Stimulated activated CD4-positive, alpha-beta T cell treated with anti-CD3 and anti-CD28 coated beads, Interleukin-12 subunit alpha, Interleukin-12 subunit beta, amount 100 ng/mL, for 48 hours (primary cell): ENCODE measurements around the gene POTEF.
"Not testable (repeated sequence)": the region's sequence is repeated elsewhere in the genome, so short reads cannot be mapped to it uniquely, and the experiment has no call there.

ENCODE experiments used
- DNase-seq, 3 donors: peaks; one replicate each; pipeline ENCODE4 v3.0.0-alpha.2; 2020; ENCODE audit warnings: low read depth in 2 of 3, low spot score in 1 of 3

The POTEF gene

DNA sequence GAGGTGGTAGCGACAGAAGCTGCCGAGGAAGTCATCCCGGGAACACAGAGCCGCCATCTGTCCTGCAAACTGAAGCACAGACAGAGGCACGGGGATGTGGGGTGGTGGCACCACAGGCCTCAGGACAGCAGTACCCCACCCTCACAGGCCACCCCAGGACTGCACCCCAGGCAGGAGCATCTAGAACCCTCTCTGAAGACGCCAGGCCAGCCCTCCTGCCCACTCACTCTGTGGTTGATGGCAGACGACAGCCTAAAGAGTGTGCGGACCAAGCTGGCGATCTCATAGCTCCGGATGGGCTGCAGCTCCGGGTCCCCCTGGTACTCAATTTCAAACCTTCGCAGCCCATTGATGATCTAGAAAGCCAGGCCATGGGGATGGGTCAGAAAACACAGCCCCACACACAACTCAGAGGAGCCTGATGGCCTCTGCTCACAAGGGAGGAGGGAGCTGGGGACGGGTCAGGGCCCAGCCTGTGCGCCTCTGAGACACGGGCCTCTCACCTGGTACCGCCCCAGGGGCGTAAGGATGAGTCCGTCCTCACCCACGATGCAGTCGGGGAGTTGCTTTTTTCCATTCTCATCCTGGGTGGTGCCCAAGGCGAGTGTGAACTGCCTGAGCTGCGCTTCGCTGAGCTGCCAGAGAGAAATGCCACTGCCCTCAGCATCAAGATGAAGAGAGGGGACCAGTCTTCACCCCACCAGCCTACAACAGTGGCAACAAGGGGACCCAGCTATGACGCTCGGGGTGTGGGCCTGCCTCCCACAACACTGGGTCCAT is 24.0 kb upstream of the POTEF start:
- DNase-seq: no peak

GRCh38 chr2:130152136-130152815 is 23.3 kb upstream of the POTEF start:
- not testable (repeated sequence) for DNase-seq

DNA sequence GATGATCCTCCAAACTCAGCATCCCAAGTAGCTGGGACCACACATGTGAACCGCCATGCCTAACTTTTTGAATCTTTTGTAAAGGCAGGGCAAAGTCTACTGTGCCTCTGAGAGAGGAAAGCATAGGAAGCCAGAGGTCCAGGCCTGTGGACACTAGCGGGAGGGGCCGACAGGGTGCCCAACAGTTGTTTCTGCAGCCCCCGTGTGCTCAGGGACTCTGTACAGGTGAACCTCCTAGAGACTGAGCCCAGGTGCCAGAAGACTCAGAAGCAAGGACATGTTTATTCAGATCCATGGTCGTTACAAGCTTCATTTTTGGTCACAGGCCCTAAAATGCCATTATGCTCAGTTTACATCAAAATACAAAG is 22.1 kb upstream of the POTEF start:
- DNase-seq: not testable (repeated sequence)

DNA sequence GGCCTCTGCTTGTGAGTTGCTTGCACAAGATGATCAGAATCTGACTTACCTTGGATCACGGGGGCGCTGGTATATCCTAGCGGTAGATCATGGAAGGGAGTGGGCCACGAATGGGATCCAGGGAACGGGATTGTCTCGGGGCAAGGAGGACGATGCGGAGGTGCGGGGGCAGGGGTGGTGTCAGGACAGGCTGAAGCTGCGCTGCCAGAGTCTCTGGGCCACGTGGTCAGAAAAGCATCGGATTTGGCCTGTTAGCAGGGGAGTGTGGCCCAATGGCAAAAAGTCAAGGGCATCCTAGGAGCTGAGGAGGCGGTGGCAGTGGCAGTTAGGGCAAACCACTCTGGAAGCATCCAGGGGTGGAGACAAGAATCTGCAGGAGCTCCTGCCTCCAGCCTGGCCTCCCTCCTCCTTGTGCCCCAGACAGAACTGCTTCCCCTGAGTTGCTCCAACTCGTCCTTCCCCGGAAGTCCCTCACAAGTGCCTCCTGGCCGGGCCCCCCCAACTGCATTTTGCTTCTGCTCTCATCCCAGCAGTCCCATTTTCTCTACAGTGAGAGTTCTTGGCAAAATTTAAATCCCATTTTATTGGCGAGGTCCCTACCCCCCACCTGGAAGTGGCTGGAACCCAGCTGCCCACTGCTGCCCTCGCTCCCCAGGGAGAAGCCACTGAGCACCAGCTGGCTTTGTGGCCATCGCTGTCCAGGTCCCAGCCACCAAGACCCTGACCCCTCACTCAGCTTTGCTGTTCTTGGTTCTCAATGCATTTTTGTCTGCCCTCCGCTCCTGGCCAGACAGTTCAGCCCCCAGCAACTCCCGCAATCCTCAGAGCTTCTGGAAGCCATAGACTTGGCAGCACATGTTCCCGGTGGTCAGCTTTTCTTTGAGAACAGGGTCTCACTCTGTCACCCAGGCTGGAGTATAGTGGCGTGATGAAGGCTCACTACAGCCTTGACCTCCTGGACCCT is 21.4 kb upstream of the POTEF start:
- DNase-seq: no peak

GRCh38 chr2:130148515-130148914 is 19.5 kb upstream of the POTEF start:
- not testable (repeated sequence) for DNase-seq

DNA sequence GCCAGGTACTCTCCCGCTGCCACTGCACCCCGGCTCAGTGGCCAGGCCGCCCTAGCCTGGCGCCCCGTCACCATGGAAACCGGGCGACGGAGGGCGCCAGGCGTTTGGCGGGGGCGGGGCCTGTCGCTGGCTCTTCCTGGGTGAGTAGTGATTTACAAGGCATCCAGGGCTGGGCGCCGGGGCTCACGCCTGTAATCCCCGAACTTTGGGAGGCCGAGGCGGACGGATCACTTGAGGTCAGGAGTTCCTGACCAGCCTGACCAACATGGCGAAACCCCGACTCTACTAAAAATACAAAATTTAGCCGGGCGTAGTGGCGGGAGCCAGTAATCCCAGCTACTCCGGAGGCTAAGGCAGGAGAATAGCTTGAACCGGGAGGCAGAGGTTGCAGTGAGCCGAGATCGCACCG is 16.0 kb upstream of the POTEF start, which contains the start of gene CCDC74B:
CCDC74B (minus strand) TSS at position 107 of the 409 bp plus-strand sequence. CDS start 116 bp downstream, outside the sequence.
- DNase-seq: peak; percentile 10 to 53 (median 18)

DNA sequence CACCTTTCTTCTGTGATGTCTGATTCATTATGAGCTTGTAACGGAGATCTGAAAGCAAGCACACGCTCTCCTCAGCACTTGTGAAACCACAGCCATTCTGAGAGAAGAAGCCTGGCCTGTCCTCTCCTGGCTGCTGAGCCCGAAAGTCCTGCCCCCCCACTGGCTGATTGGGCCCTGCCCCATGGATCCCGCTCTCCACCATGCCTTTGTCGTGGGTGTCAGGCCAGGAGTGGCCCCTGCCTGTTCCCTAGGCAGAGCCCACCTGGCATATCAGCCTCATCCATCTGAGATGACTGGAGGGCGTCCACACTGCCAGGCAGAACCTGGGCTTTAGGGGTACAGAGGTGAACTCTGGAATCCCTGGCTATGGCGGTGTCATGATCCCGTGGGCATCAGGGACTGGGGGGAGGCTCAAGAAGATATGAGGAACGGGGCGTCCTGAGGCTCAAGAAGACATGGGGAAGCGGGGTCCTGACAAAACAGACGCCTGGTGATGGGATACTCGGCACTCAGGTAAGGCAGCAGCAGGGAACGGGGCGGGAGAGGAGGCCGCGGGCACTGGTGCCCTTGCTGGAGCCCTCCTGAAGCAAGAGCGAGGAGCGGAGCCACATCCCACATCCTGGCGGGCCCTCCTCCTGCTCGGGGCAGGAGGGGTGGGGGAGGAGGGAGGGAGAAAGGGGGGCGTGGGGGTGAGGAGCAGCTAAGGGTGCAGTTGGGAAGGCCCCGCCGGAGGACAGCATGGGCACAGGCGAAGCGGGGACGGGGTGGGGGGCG is 14.4 kb upstream of the POTEF start:
- DNase-seq: not testable (repeated sequence)

DNA sequence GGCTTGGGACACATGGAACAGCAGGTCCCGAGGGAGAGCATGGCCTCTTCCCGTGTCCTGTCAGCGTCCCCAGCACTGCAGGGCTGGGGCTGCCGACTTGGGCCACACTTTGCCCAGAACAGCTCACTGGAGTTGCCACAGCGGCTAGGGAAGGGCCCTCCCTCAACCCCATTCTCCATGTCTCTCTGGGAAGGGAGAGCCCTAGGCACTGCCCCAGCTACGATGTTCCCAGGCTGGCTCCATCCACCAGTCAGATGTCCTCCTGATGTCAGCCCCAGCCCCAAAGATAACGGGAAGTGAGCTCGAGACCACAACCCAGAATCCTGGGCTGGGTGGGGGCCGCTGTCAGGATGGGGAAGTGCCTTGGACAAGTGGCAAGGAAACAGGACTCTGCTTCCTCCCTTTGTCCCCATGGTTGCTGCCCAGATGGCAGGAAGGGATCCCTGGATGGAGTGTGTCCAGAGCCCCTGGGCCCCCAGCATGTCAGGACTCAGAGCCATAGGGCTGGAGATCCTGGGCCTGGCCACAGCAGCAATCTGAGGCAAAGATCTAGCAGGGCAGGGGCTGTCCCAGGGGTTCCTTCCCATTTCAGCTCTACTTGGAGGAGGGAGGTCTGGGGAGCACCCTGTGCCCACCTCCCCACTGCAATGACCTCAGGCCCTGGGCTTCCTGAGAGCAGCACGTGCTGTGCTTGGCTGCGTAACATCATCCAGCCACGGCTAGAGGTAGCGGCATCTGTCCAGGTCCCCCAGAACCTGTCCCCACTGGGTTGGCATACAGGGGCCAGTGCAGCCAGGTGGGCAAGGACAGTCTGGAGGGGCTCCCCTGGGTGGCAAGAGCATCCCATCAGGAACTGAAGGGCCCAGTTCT is 13.6 kb upstream of the POTEF start:
- not testable (repeated sequence) for DNase-seq

DNA sequence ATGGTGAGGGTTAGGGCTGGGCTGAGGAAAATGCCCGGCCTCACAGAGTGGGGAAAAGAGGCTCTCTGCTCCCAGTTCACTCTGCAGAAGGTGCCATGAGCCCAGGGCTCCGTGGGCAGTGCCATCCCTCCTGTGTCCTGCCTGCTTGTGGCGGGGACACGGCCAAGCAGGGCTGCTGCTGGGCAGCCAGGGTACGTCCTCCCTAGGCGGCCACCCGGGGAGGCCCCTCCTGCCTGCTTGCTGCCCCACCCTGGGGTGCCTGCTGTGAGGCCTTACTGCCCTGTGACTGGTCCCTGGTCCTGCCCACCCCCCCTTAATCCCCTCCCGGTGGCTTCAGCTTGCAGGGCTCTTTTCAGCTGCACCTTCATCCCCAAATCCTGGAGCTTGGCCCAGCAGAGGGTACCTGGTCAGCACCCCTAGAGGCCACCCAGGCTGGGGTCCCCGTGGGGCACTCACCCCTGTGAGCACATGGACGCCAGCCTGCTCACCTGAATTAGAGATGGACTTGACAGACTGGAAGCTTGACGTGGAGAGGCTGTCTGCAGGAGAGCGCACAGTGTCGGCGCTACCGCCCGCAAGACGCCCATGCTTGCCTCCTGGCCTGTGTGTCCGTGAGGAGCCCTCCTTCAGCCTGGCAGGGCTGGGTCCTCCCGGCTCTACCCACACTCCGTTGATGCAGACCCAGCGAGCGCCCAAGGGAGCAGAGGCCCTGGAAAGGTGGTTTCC is 12.8 kb upstream of the POTEF start:
- DNase-seq: not testable (repeated sequence)

- not testable (repeated sequence) for DNase-seq
Measured at GRCh38 chr2:130141002-130141401, 12.0 kb upstream of the POTEF start.

DNA sequence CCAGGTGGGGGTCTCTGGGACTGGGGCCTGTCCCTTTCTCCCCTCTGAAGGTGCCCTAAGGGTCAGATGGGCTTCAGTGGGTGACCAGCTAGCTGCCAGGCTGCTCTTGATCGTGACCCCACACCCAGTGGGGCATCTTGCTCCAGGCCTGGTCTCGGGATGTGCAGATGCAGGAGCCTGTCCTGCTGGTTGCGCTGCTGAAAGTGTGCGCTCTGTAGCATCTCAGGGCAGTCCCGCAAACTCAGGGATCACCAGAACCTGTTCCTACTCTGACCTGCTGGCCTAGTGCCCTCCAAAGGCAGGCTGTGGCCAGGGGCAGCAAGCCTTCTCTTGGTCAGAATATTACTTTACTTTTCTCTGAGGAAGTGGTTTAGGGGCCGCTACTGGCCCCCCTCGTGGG is 11.5 kb upstream of the POTEF start:
- DNase-seq: not testable (repeated sequence)

GRCh38 chr2:130139331-130140280 is 10.6 kb upstream of the POTEF start:
- not testable (repeated sequence) for DNase-seq

GRCh38 chr2:130138841-130139251 is 9.8 kb upstream of the POTEF start:
- DNase-seq: not testable (repeated sequence)

- DNase-seq: not testable (repeated sequence)
Measured at GRCh38 chr2:130138326-130138725, 9.3 kb upstream of the POTEF start.

DNA sequence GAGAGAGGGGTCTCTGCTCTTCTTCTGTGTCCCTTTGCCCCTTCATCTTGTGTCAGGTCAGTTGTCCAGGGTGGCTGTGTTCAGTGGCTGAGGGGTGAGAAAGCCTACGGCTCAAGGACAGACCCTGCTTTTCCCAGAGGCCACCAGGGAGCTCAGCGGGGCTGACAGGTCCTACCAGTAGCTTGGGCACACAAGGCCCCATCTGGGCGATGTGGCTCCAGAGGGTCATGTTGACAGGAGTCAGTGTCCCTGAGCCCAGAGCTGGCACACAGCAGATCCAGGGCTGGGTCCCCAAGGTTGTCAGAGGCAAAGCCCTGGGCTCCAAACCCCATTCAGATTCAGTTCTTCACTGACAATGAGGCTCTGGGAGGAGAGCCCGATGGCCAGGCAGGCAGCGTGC is 8.1 kb upstream of the POTEF start:
- not testable (repeated sequence) for DNase-seq

GRCh38 chr2:130136546-130136945 is 7.5 kb upstream of the POTEF start:
- not testable (repeated sequence) for DNase-seq

DNA sequence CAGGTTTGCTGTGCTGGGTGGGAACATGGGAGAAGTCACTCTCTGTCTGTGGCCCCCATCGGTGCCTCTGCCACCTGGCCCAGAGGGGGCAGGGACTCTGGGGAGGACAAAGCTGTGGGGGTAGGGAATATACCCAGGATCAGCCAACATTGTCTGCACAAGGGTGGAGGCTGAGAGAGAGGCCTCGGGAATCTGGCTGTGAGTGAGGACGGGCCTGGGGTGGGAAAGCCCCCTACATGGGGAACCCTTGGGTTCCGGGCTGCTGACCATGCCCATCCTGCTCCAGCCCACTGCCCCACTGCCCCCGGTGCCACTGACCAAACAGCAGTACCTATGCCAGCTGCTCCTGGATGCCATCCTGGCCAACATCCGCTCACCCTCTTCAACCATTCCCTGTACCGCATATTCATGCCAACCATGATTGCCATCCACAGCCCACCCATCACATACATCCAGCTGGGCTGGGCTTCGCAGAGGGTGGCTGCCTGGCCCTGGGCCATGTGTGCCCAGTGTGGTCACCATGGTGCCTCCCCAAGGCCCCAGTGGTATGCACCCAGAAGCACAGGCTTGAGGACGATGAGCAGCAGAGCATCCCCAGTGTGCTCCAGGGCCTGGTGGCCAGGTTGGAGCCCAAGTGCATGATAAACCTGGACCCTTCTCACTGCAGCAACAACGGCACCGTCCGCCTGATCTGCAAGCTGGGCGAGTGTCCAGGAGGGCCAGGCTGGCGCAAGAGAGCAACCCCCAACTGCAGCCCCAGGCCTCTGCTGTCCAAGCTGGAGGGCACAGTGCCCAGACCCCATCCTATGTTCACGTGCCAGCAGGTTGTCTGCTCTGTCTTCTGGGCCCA is 6.9 kb upstream of the POTEF start:
- DNase-seq: no peak
